ENCODE data around the gene GBGT1. TPM values are rescaled to one million over a fixed set of nuclear protein-coding genes. Genes with fewer than 3 reads are reported as not detected.

Gene GBGT1
- total and polyA plus RNA-seq, 2 donors (not counting 1 experiment from before 2014, with no cell fraction given), result 2.6 to 4.1 TPM

DNA sequence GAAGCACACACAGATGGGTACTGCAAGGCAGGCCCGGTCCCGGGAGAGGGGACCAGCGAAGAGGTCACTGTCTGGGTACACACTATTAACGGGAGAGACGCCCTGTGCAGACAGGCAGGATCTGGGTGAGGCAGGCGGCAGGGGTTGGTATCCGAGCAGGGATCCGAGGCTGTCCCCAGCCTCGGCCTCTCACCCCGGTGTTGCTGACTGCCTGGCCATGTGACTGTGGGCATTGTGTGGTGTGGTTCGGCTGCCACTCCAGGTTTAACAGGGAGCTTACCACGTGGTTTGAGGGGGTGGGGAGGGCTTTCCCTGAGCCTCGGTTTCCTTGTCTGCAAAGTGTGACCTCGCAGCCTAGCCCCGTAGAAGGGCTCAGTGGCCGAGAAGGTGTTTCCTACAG, 31.5 kb downstream of the GBGT1 start:
- H2AFZ ChIP-seq (ENCODE audit: low read length), result no peak overlapping the region
- TF ChIP-seq EZH2 (IDR thresholded peaks at IDR 0.05; ENCODE audit: low read length, missing control alignments), result no peak
- no peak for TF ChIP-seq CTCF (conservative IDR thresholded peaks at IDR 0.05 in 1 of 2, IDR thresholded peaks at IDR 0.05 in 1 of 2; ENCODE audit: low read depth in 1 of 2, low read length in 2 of 2)
- H3K36me3 ChIP-seq (ENCODE audit: control insufficient read depth, insufficient read depth, low read length), result no peaks in the 10 kb centered on the region
- no peak overlapping the region for H3K9ac ChIP-seq (ENCODE audit: insufficient read depth, low read length)
- H3K4me2 ChIP-seq (ENCODE audit: extremely low read depth, insufficient read depth, low read length), result no peak overlapping the region
- H3K27ac ChIP-seq (ENCODE audit: insufficient read depth, low read length), result no peak overlapping the region
- no peak overlapping the region for H3K4me3 ChIP-seq (replicated peaks in 1 of 4; ENCODE audit: control extremely low read depth in 1 of 4, insufficient read depth in 1 of 4, low read depth in 3 of 4, low read length in 4 of 4)
- no peaks in the 10 kb centered on the region for H3K9me3 ChIP-seq (ENCODE audit: control insufficient read depth, insufficient read depth, low read depth, low read length)
- no peaks in the 10 kb centered on the region for H3K79me2 ChIP-seq (ENCODE audit: control insufficient read depth, insufficient read depth, low read length)
- H4K20me1 ChIP-seq (ENCODE audit: control insufficient read depth, extremely low read depth, insufficient read depth, low read length), result no peaks in the 10 kb centered on the region
- no peaks in the 10 kb centered on the region for H3K27me3 ChIP-seq (ENCODE audit: control insufficient read depth, insufficient read depth, low read length)
- DNase-seq (ENCODE audit: low read depth in 2 of 2), result no peak
- H3K4me1 ChIP-seq (ENCODE audit: control insufficient read depth, extremely low read depth, insufficient read depth, low read length), result peaks cover 33% of the 10 kb centered on the region

GRCh38 chr9:133131506-133131905, 32.2 kb downstream of the GBGT1 start:
- Histone ChIP-seq H3K79me2 (ENCODE audit: control insufficient read depth, insufficient read depth, low read length) (no peaks in the 10 kb centered on the region), H3K36me3 (ENCODE audit: control insufficient read depth, insufficient read depth, low read length) (no peaks in the 10 kb centered on the region), H3K27ac (ENCODE audit: insufficient read depth, low read length) (no peak overlapping the region), H4K20me1 (ENCODE audit: control insufficient read depth, extremely low read depth, insufficient read depth, low read length) (no peaks in the 10 kb centered on the region), H3K4me1 (ENCODE audit: control insufficient read depth, extremely low read depth, insufficient read depth, low read length) (peaks cover 34% of the 10 kb centered on the region), H3K9ac (ENCODE audit: insufficient read depth, low read length) (no peak overlapping the region), H2AFZ (ENCODE audit: low read length) (no peak overlapping the region), H3K27me3 (ENCODE audit: control insufficient read depth, insufficient read depth, low read length) (no peaks in the 10 kb centered on the region), H3K9me3 (ENCODE audit: control insufficient read depth, insufficient read depth, low read depth, low read length) (no peaks in the 10 kb centered on the region), H3K4me3 (replicated peaks in 1 of 4; ENCODE audit: control extremely low read depth in 1 of 4, insufficient read depth in 1 of 4, low read depth in 3 of 4, low read length in 4 of 4) (no peak overlapping the region), H3K4me2 (ENCODE audit: extremely low read depth, insufficient read depth, low read length) (no peak overlapping the region)
- DNase-seq (ENCODE audit: low read depth in 2 of 2), result no peak
- TF ChIP-seq EZH2 (IDR thresholded peaks at IDR 0.05; ENCODE audit: low read length, missing control alignments), result no peak
- no peak for TF ChIP-seq CTCF (conservative IDR thresholded peaks at IDR 0.05 in 1 of 2, IDR thresholded peaks at IDR 0.05 in 1 of 2; ENCODE audit: low read depth in 1 of 2, low read length in 2 of 2)

GRCh38 chr9:133130685-133131244, 32.9 kb downstream of the GBGT1 start:
- Histone ChIP-seq H3K9ac (ENCODE audit: insufficient read depth, low read length) (no peak overlapping the region), H4K20me1 (ENCODE audit: control insufficient read depth, extremely low read depth, insufficient read depth, low read length) (no peaks in the 10 kb centered on the region), H3K36me3 (ENCODE audit: control insufficient read depth, insufficient read depth, low read length) (no peaks in the 10 kb centered on the region), H3K27ac (ENCODE audit: insufficient read depth, low read length) (no peak overlapping the region), H3K4me1 (ENCODE audit: control insufficient read depth, extremely low read depth, insufficient read depth, low read length) (peaks cover 37% of the 10 kb centered on the region), H3K4me2 (ENCODE audit: extremely low read depth, insufficient read depth, low read length) (no peak overlapping the region), H3K9me3 (ENCODE audit: control insufficient read depth, insufficient read depth, low read depth, low read length) (no peaks in the 10 kb centered on the region), H3K4me3 (replicated peaks in 1 of 4; ENCODE audit: control extremely low read depth in 1 of 4, insufficient read depth in 1 of 4, low read depth in 3 of 4, low read length in 4 of 4) (no peak overlapping the region), H3K79me2 (ENCODE audit: control insufficient read depth, insufficient read depth, low read length) (no peaks in the 10 kb centered on the region), H3K27me3 (ENCODE audit: control insufficient read depth, insufficient read depth, low read length) (no peaks in the 10 kb centered on the region), H2AFZ (ENCODE audit: low read length) (no peak overlapping the region)
- TF ChIP-seq CTCF (conservative IDR thresholded peaks at IDR 0.05 in 1 of 2, IDR thresholded peaks at IDR 0.05 in 1 of 2; ENCODE audit: low read depth in 1 of 2, low read length in 2 of 2), result no peak
- TF ChIP-seq EZH2 (IDR thresholded peaks at IDR 0.05; ENCODE audit: low read length, missing control alignments), result no peak
- DNase-seq (ENCODE audit: low read depth in 2 of 2), result no peak

Data from fibroblast of lung (primary cell).